ENCODE measurements around the gene HES2.

DNA sequence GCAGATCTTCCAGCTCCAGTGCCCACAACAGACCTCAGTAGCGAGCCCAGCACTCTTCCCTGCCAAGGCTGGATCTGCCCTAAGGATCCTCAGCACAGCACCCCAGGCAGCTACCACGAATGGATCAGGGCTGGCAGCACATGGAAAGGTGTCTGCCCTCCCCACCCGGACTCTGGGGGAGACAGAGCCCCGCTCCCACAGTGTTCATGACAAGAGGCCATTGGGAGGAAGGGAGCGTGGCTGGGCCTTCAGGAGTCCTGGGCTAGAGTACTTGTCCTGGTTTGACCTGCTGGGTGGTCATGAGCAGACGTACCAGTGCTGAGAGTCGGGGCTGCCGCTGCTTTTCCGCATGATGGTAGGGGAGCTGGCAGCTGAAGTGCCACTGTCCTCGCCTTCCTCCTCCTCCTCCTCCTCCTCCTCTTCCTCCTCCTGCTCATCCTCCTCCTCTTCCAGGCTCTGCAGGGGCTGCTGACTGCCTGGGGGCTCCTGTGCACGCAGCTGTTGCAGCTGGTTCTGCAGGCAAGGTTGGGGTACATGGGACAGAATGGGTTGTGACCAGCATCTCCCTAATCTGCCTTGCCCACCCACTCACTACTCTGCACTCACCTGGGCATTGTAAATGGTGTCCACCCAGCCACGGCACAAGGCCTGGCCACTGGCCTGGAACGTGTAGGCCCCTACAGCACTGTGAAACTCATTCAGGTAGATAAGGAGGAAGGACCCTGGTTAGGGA, 49.2 kb upstream of the HES2 start:
- TF ChIP-seq POLR2A (IDR thresholded peaks at IDR 0.05): no peak
- TF ChIP-seq, protein P1, sequence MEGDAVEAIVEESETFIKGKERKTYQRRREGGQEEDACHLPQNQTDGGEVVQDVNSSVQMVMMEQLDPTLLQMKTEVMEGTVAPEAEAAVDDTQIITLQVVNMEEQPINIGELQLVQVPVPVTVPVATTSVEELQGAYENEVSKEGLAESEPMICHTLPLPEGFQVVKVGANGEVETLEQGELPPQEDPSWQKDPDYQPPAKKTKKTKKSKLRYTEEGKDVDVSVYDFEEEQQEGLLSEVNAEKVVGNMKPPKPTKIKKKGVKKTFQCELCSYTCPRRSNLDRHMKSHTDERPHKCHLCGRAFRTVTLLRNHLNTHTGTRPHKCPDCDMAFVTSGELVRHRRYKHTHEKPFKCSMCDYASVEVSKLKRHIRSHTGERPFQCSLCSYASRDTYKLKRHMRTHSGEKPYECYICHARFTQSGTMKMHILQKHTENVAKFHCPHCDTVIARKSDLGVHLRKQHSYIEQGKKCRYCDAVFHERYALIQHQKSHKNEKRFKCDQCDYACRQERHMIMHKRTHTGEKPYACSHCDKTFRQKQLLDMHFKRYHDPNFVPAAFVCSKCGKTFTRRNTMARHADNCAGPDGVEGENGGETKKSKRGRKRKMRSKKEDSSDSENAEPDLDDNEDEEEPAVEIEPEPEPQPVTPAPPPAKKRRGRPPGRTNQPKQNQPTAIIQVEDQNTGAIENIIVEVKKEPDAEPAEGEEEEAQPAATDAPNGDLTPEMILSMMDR (IDR thresholded peaks at IDR 0.05 in 8 of 11, conservative IDR thresholded peaks at IDR 0.05 in 3 of 11): no peak

Measured in spleen (tissue), 7 donors.